NCI-H748 (cell line): Measurements from ENCODE around the gene NFIC.
"Not testable (repeated sequence)": the region's sequence is repeated elsewhere in the genome, so short reads cannot be mapped to it uniquely, and the experiment has no call there.

Source experiments
- DNase-seq: peaks from one replicate; lab custom pipeline; 2025; ENCODE audit not compliant: unreplicated experiment; lab: John Stamatoyannopoulos, UW

NFIC gene

DNA sequence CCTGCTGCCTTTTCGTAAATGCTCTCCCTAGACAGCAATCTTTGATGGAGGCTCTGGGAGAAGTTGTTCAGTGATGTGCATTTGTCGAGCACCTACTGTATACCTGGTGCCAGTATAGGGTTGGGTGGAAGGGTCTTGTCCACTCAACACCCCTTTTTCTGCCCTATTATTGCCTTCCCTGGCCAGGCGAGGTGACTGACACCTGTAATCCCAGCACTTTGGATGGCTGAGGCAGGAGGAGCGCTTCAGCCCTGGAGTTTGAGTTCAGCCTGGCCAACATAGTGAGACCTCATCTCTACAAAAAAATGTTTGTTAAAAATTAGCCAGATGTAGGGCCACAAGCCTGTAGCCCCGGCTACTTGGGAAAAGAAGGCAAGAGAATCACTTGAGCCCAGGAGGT lies 49.3 kb downstream of the NFIC start:
- no peak for DNase-seq

DNA sequence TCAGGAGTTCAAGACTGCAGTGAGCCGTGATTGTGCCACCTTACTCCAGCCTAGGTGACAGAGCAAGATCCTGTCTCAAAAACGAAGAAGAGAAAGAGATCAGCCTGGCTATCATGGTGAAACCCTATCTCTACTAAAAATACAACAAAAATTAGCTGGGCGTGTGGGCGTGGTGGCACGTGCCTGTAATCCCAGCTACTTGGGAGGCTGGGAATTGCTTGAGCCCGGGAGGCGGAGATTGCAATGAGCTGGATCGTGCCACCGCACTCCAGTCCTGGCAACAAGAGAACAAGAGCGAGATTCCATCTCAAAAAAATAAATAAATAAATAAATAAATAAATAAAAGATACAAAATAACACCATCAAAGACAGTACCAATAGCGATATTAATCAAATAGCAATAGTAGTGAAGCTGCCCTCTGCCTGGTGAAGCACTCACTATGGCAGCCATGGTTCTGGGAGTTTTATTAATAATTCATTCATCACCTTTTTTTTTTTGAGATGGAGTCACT lies 53.9 kb downstream of the NFIC start:
- DNase-seq = no peak

DNA sequence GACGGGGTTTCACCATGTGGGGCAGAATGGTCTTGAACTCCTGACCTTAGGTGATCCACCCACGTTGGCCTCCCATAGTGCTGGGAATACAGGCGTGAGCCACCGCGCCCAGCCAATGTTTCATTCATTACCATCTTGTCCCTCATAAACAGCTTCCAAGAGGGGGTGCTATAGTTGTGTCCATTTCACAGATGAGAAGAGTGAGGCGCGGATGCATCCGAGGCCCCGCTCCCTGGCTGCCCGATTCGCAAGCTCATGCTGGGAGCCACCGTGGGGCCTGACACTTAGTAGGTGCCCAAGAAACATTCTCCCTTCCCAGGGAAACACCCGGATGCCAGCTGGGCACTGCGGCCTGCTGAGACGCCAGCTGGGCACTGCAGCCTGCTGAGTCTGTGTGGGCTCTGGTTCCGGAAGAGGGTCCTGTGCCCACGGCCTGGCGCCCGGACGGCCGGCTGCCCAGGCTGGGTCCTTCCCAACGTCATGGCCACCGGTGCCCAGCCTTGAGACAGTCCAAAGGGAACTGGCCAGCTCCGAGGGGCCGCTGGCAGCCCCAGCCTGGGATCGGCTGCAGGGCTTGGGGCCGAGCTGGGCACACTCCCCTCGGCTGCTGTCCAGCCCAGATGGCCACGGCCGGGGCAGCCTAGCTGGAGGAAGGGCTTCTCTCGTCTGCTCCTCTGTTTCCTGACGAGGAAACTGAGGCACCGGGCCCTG lies 54.7 kb downstream of the NFIC start:
- DNase-seq = no peak

DNA sequence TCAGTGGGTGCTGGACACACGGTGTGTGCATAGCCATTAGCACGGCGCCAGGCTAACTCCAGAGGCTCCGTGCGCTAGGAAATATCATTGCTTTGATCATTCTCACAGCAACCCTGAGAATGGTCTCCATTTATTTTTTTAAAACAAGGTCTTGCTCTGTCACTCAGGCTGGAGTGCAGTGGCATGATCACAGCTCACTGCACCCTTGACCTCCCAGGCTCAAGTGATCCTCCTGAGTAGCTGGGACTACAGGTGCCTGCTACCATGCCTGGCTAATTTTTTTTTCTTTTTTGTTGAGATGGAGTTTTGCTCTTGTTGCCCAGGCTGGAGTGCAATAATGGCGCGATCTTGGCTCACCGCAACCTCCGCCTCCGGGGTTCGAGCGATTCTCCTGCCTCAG lies 55.3 kb downstream of the NFIC start:
- DNase-seq = not testable (repeated sequence)

DNA sequence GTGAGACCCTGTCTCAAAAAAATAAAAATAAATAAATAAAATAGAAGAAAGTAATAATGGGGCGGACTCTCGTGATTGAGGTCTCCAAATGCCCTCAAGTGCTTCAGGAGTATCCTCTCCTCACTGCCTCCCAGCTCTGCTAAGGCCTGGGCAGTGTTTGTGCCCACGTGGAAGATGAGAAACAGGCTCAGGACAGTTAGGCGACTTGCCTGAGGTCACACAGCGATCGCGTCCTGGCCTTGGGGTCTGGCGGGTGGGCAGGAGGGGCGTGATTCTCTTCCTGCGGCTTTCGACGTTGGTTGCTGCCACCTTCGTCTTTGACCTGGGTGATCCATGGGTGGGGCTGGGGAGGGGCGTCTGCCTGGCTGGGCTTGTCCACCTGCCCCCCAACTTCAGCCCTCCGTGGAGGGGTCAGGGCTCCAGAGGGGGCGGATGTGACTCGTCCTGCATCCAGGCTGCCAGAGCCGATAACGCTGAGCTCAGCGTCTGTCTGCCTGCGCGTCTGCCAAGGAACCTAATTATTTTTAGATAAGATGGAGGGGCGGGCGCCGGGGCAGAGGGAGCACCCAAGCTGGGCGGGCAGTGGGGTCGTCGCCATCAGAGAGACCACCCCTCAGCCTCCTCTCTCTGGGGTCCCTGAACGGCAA lies 56.9 kb downstream of the NFIC start:
- DNase-seq = no peak

DNA sequence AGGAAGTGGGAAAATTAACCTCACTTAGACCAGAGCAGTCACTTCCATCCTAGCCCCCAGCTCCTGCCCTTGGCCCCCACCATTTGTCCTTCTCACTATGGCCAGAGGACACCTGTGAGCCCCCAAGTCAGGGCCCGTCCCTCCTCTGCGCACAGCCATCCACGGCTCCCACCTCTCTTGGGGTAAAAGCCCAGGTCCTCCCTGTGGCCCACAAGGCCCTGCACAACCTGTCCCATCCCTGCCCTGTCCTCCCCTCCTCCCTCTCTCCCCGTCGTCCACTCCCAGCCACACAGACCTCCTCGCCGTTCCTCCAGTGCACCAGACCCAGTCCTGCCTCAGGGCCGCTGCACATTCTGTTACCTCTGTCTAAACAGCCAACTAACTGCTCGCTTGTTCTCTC lies 60.0 kb downstream of the NFIC start:
- no peak for DNase-seq

DNA sequence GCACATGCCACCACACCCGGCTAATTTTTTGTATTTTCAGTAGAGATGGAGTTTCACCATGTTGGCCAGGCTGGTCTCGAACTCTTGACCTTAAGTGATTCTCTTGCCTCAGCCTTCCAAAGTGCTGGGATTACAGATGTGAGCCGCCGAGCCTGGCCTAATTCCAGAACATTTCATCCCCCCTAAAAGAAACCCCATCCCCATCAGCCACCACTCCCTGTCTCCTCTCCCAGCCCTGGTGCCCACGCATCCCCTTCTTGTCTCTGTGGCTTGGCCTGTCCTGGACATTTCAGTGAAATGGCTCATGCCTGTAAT lies 63.9 kb downstream of the NFIC start:
- DNase-seq = not testable (repeated sequence)

DNA sequence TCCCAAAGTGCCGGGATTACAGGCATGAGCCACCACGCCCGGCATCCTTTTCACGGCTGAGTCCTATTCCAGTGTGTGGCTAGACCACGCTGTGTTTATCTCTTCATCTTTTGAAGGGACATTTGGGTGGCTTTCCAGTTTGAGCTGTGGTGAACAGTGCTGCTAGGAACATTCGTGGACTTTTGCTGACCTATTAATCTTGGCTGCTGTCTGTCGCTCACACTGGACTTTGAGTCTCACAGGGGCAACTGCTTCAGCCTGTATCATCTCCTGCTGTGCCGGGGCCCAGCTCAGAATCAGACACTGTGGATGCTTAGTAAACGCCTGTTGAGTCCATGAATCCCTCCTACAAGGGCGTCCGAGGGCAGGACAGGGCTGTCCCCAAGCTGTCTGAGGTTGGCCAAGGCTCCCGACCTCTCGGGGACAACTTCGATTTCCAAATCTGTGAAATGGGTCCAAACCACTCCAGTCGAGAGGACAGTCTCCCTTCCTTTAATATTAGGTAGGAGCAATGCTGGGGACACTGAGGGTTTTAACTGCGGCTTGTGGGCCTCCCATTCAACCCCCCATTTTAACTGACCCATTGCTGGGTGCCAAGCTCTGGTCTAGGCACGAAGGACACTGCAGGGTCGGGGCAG lies 65.5 kb downstream of the NFIC start:
- DNase-seq = no peak

DNA sequence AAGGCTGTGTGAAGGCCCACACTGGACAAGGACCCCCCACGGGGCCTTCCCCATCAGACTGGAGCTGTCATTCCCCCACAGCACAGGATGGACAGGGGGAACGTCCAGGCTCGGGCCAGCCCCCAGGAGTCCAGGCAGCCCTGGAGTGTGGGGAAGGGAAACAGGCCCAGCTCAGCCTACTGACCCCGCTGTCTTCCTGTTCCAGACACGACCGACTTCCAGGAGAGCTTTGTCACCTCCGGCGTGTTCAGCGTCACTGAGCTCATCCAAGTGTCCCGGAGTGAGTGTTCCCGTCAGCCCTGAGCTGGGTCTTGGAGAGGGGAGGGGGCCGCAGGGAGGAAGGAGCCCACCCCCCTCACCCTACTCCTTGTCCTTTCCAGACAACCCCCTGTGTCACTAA lies 66.9 kb downstream of the NFIC start:
- DNase-seq = no peak

DNA sequence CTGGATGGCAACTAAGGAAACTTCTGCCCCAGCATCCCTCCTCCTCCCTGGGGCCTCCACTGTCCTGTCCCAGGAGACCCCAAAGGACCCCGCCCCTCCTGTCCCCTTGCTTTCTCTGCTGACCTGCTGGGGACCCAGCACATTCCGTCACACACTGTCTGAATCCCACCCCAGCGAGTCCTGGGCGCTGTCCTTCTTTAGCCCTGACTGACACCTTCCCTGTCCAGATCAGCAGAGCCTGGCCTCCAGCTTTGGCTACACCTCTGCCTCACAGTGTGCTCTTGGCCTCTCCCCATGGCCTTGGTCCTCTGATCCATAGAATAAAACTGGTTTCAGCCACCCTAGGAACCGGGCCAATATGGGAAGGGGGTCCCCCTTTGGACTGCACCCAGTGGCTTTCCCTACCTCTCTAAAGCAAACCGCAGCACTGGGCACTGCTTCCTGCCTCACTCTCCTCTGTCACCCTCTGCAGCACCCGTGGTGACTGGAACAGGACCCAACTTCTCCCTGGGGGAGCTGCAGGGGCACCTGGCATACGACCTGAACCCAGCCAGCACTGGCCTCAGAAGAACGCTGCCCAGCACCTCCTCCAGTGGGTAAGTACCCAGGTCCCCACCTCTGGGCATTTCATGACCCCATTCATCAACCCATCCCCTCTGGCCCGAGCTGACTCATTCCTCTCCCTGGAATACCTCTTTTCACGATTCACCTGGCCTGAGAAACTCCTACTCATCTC lies 67.6 kb downstream of the NFIC start:
- DNase-seq = no peak

DNA sequence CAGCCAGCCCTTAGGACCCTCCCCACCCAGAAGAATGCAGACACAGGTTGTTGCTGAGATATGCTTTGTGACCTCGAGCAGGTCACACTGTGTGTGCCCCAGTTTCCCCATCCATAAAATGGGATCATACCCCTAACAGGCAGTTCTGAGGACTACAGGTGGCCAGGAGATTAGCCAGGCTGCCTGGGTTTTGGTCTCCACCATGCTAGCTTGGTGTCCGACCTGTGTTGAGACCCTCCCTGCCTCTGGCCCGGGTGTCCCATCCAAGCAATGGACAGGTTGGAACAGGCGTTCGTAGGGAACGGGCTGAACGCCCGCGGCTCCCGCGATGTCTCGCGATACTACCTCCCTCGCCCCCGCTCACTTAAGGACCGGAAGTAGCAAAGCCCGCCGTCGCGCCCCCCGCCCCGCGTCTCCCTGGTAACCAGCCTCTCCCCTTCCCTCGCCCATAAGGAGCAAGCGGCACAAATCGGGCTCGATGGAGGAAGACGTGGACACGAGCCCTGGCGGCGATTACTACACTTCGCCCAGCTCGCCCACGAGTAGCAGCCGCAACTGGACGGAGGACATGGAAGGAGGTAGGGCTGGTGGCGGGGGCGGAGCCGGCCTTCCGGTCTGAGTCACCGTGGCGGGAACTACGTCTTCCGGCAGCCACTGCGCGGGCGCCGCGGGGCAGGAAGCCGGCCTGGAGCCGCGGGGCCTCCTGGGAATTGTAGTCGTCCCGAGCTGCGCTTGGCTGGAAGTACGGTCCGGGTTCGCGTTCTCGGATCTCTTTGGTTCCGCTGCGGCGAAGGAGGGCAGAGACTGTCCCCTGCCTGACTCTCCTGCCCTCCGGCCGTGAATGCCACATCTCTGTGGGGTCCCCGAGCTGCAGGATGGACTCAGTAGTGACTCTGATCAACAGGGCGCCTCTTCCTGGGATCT lies 68.5 kb downstream of the NFIC start:
- DNase-seq = peak; percentile 93

DNA sequence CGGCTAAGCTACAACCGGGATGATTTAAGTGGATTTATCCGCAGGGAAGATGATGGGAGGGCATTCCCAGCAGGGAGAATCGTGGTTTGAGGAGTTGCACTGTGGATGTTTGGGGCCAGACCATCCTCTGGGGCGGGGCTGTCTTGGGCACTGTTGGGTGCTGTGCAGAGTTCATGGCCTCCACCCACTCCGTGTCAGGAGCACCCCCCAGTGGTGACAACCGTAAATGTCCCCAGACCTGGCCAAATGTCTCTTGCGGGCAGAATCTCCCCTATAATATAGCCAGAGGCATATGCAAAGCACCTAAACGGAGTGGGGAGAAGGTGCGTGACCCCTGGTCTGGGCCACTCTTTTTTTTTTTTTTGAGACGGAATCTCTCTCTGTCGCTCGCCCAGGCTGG lies 73.7 kb downstream of the NFIC start:
- peak; percentile 10 for DNase-seq

DNA sequence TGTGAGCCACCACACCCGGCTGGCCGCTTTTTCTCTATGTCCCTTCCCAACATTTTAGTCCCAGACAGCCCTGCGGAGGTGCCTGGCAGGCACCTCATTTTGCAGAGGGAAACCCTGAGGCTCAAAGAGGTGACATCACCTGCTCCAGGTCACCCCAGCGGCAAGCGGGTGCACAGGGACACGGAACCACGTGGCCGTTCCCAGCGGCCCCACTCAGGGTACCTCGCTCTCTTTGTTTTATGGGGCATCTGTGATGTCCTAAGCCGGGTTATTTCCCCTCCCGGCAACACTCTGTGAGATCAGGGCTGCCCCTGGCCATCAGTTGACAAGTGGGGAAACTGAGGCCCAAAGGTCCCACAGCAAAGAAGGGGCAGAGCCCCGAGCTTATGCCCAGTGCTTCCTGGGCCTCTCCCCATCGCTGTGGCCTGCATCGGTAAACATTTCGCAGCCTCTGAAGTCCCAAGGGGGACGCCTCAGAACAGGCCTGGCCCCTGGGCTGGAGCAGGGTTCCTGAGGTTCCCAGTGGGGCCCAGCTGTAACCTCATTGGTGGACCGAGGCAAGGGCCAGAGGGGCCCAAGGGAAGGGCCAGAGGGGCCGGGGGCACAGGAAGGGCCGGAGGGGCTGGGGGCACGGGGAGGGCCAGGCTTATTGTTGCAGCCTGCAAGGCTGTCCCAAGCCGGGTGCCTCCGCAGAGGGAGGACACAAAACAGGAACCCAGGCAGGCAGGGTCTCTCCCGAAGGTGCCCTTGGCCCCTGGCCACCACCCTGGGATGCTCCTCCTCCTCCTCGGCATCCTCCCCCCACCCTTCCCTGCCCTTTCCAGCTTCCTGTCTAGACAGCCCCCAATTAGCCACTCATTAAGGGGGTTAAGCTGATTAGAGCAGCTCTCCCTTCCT lies 75.0 kb downstream of the NFIC start:
- no peak for DNase-seq

DNA sequence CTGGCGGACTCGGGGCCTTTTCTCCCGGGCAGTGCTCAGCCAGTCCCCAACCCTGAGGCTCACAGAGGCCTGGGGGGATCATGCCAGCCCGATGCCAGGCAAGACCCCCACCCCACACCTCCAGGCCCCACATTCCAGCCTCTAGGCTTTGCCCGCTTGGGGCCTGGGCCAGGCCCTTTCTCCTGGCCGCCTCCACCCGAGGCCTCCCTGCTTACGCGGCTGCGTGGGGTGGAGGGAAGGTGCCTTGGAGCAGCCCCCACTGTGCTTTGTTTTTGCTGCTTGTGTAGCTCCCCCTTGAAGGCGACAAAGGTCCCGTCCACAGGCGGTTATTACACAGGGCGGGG lies 75.6 kb downstream of the NFIC start:
- DNase-seq = no peak

DNA sequence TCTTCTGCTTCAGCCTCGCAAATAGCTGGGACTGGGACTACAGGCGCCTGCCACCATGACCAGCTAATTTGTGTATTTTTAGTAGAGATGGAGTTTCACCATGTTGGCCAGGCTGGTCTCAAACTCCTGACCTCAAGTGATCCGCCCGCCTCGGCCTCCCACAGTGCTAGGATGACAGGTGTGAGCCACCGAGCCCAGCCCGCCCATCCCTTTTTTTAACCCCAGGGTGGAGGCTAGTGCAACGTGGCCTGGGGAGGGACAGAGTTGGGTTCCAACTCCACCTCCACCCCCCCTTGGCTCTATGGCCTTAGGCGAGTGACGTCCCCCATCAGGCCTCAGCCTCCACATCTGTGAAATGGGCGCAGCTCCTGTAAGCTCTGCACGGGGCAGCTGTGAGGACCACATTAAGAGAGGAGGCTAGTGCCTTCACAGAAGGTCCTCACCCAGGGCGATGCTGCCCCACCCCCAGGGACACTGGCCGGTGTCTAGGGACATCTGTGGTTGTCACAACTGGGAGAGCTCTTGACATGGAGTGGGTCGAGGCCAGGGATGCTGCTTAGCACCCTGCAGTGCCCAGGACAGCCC lies 76.2 kb downstream of the NFIC start:
- no peak for DNase-seq

DNA sequence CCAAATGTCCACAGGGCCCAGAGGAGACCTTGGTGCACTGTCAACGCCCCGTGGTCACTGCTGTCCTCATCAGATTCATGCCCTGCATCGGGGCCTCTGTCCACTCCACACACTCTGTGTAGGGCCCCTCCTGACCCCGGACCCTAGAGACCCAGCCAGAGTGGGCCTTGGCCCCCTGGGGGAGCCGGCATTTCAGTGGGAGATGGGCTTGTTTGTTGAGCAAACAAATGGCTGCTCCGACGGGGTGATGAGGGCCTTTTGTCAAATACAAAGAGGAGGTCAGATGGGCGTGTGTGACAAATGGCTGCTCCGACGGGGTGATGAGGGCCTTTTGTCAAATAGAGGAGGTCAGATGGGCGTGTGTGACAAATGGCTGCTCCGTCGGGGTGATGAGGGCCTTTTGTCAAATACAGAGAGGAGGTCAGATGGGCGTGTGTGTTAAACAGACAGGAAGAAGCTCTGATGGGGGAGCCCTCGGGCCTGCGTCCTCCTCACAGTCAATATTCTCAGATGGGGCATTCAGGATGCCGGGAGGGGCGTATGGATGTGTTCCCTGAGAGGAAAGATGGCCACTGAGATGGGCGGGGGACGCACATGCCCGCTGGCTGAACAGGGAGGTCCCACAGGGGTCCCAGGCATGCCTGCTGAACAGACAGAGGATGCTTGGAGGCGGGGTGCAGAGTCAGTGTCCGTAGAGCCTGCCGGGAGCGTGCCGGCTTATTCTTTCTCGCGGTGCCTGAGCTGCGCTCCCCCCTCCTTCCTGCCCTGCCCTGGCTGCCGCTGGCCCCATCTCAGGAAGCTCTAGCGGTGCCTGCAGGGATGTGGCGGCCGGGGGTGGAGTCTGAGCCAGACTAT lies 77.7 kb downstream of the NFIC start:
- peak; percentile 83 for DNase-seq

DNA sequence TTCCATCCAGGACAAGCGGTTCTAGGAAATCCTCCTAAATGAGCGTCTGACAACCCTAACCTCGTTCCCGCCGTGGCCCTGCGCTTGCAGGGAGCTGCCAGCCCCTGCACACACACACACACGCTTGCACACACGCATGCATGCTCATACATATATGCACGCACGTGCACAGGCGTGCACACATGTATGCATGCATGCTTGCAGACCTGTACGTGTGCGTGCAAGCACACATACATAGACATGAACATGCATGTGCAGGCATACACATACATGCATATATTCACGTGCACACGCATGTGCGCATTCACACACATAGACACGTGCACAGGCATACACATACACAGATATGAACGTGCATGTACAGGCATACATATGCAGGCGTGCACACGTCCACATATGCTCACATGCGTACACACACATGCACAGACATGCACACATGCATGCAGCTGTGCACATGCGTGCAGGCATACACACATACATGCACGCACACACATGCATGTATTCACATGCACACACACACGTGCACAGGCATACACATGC lies 78.4 kb downstream of the NFIC start:
- DNase-seq = no peak

DNA sequence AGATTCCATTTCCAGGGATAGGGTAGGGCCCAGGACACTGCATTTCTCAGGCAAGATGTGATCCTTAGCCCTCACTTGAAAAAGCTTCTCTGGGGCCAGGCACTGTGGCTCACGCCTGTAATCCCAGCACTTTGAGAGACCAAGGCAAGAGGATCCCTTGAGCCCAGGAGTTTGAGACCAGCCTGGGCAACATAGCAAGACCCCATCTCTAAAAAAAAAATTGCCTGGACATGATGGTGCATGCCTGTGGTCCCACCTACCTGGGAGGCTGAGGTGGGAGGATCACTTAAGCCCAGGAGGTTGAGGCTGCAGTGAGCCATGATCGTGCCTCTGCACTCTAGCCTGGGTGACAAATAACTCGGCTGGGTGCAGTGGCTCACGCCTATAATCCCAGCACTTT lies 80.3 kb downstream of the NFIC start:
- not testable (repeated sequence) for DNase-seq
